Mesendoderm (in vitro differentiated cells): ENCODE results near the gene TMEM9.

Experiments
- DNase-seq: peaks from one replicate; pipeline ENCODE4 v3.0.0; 2013
- H2AK5ac ChIP-seq: 2 replicates; pipeline ENCODE4 v1.6.1; 2013; ENCODE audit warnings: low read length, inconsistent platforms
- H2BK120ac ChIP-seq: 2 replicates; pipeline ENCODE4 v1.6.1; 2013; ENCODE audit warnings: low read depth, mild to moderate bottlenecking, low read length, moderate library complexity, mixed read lengths
- H2BK15ac ChIP-seq: replicated peaks from 2 replicates; pipeline ENCODE4 v1.6.1; 2013; ENCODE audit warnings: low read depth, mild to moderate bottlenecking, moderate library complexity
- H2BK5ac ChIP-seq: 2 replicates; pipeline ENCODE4 v1.6.1; 2013; ENCODE audit warnings: low read length, inconsistent platforms
- H3K18ac ChIP-seq: 2 replicates; pipeline ENCODE4 v1.6.1; 2013; ENCODE audit warnings: mild to moderate bottlenecking, low read length, mixed read lengths
- H3K23ac ChIP-seq: one replicate; pipeline ENCODE4 v1.6.1; 2013; ENCODE audit warnings: low read length
- H3K27ac ChIP-seq: 2 replicates; pipeline ENCODE4 v1.5.1; 2013; ENCODE audit warnings: low read depth, mild to moderate bottlenecking, inconsistent platforms, low read length, moderate library complexity
- H3K27me3 ChIP-seq: 2 replicates; pipeline ENCODE4 v1.6.1; 2013; ENCODE audit warnings: low read length, control low read depth, mild to moderate bottlenecking, inconsistent platforms; ENCODE audit not compliant: insufficient read depth, poor library complexity
- H3K36me3 ChIP-seq: 2 replicates; pipeline ENCODE4 v1.6.1; 2013; ENCODE audit warnings: low read length, inconsistent platforms; ENCODE audit not compliant: control insufficient read depth, insufficient read depth
- H3K4ac ChIP-seq: one replicate; pipeline ENCODE4 v1.6.1; 2013; ENCODE audit warnings: low read depth, mild to moderate bottlenecking, low read length, moderate library complexity
- H3K4me1 ChIP-seq: 2 replicates; pipeline ENCODE4 v1.6.1; 2013; ENCODE audit warnings: low read depth, low read length, inconsistent platforms; ENCODE audit not compliant: control insufficient read depth
- H3K4me2 ChIP-seq: 2 replicates; pipeline ENCODE4 v1.6.1; 2013; ENCODE audit warnings: low read length
- H3K4me3 ChIP-seq: 2 replicates; pipeline ENCODE4 v1.5.1; 2013; ENCODE audit warnings: mild to moderate bottlenecking, low read length
- H3K56ac ChIP-seq: one replicate; pipeline ENCODE4 v1.6.1; 2013; ENCODE audit warnings: low read length
- H3K79me1 ChIP-seq: 2 replicates; pipeline ENCODE4 v1.6.1; 2013; ENCODE audit warnings: low read length, inconsistent platforms
- H3K79me2 ChIP-seq: 2 replicates; pipeline ENCODE4 v1.6.1; 2013; ENCODE audit warnings: mild to moderate bottlenecking, low read length; ENCODE audit not compliant: control insufficient read depth, insufficient read depth
- H3K9ac ChIP-seq: 2 replicates; pipeline ENCODE4 v1.6.1; 2013; ENCODE audit warnings: low read length, inconsistent platforms
- H4K5ac ChIP-seq: one replicate; pipeline ENCODE4 v1.6.1; 2013; ENCODE audit warnings: low read length
- H4K8ac ChIP-seq: one replicate; pipeline ENCODE4 v1.6.1; 2013; ENCODE audit warnings: low read depth, mild to moderate bottlenecking, control low read depth, low read length, moderate library complexity
- WGBS: extraction: QIAGEN DNeasy Blood & Tissue Kit; methylation state at CpG from one replicate; pipeline ENCODE4 v1.1.7; 2013; ENCODE audit warnings: low lambda C conversion rate, missing lambda C conversion rate; ENCODE audit not compliant: insufficient coverage; ENCODE audit errors: extremely low coverage; 5-methylcytosine and 5-hydroxymethylcytosine counted together

Gene TMEM9

GRCh38 chr1:201085902-201086735 lies 68.2 kb downstream of the TMEM9 start:
- Histone ChIP-seq H2BK120ac (no peak overlapping the region), H3K9ac (no peak overlapping the region), H3K79me1 (no peaks in the 10 kb centered on the region), H3K4me3 (no peak overlapping the region), H3K27me3 (no peaks in the 10 kb centered on the region), H3K36me3 (no peaks in the 10 kb centered on the region), H3K4me2 (no peak overlapping the region), H3K56ac (no peak overlapping the region), H3K4ac (no peak overlapping the region), H4K5ac (no peak overlapping the region), H4K8ac (no peak overlapping the region), H2BK15ac (no peak overlapping the region), H2BK5ac (no peak overlapping the region), H3K4me1 (no peaks in the 10 kb centered on the region), H3K79me2 (no peaks in the 10 kb centered on the region), H3K23ac (no peak overlapping the region), H3K18ac (no peak overlapping the region), H3K27ac (no peak overlapping the region), H2AK5ac (no peak overlapping the region)
- WGBS = no CpG with 5 or more reads among the region's 12 CpGs
- peak; percentile 74 for DNase-seq
